ENCODE data around the gene RGS8. TPM values are rescaled to one million over a fixed set of nuclear protein-coding genes. Genes with fewer than 3 reads are reported as not detected.

The RGS8 gene
- total RNA-seq, 6 experiments from 2014 or later: not detected

- H3K27me3 ChIP-seq: no peaks in the 10 kb centered on the region
- H3K4me3 ChIP-seq: no peak overlapping the region
- DNase-seq (peak; percentile 33 to 84 (median 69)), ATAC-seq (peak; percentile 95 to 99 (median 98))
- H3K4me1 ChIP-seq: peaks cover 0 to 5% (median 0%) of the 10 kb centered on the region in 4 donors
- no peak for TF ChIP-seq POLR2A (IDR thresholded peaks at IDR 0.05)
- TF ChIP-seq, protein P1, sequence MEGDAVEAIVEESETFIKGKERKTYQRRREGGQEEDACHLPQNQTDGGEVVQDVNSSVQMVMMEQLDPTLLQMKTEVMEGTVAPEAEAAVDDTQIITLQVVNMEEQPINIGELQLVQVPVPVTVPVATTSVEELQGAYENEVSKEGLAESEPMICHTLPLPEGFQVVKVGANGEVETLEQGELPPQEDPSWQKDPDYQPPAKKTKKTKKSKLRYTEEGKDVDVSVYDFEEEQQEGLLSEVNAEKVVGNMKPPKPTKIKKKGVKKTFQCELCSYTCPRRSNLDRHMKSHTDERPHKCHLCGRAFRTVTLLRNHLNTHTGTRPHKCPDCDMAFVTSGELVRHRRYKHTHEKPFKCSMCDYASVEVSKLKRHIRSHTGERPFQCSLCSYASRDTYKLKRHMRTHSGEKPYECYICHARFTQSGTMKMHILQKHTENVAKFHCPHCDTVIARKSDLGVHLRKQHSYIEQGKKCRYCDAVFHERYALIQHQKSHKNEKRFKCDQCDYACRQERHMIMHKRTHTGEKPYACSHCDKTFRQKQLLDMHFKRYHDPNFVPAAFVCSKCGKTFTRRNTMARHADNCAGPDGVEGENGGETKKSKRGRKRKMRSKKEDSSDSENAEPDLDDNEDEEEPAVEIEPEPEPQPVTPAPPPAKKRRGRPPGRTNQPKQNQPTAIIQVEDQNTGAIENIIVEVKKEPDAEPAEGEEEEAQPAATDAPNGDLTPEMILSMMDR (IDR thresholded peaks at IDR 0.05): no peak
- 15% methylated on average over 1 of the region's 1 CpG for WGBS (ENCODE audit: insufficient coverage, low coverage, low lambda C conversion rate, missing lambda C conversion rate)
- intact Hi-C loops (cut with DNase I): no loop called here
- no peaks in the 10 kb centered on the region for H3K36me3 ChIP-seq
- no peak overlapping the region for H3K27ac ChIP-seq
- no peaks in the 10 kb centered on the region for H3K9me3 ChIP-seq
Measured at GRCh38 chr1:182707122-182707521, 22.7 kb upstream of the RGS8 start.

DNA sequence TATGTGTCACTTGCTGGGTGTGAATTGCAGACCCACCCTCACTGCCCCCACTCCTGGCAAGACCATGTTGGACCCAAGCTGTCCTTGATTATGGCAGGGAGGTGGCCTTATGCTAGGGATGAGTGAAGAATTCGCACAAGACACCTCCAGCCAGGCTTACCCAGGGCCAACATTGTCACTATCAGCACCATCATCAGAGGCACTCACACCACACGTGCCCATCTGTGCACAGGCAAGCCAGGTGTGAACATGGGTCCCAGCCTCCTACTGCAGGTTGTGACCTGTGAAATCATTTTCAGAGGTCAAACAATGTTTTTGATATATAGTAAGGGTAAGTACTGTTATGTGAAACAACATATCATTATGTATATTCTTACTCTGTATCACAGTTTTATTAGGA is 20.3 kb upstream of the RGS8 start:
- no peak for DNase-seq
- no peak overlapping the region for H3K4me3 ChIP-seq
- H3K36me3 ChIP-seq: no peaks in the 10 kb centered on the region
- peaks cover 0 to 5% (median 0%) of the 10 kb centered on the region in 4 donors for H3K4me1 ChIP-seq
- 92% methylated on average over 2 of the region's 2 CpGs for WGBS (ENCODE audit: insufficient coverage, low coverage, low lambda C conversion rate, missing lambda C conversion rate)
- intact Hi-C loops (cut with DNase I): no loop called here
- ATAC-seq: no peak
- no peaks in the 10 kb centered on the region for H3K27me3 ChIP-seq
- H3K9me3 ChIP-seq: no peaks in the 10 kb centered on the region
- H3K27ac ChIP-seq: no peak overlapping the region
- TF ChIP-seq POLR2A (IDR thresholded peaks at IDR 0.05): no peak
- TF ChIP-seq, protein P1 (IDR thresholded peaks at IDR 0.05): no peak

DNA sequence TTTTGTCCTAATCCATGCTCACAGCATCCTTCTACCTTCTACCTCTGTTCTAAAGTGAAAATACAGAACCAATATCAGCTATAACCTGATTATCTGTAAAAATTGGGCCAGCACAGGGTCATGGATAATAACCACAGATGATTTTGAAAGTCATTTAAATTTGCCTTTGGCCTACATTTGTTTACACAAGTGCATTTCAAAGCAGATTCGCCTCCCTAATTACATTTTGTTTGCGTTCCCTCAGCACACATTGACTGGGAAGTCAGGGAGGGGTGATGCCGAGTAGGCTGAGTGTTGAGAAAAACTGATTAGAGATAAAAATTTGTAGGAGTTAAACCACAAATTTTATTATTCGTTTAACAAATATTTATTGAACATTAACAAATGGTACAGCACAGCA is 19.2 kb upstream of the RGS8 start:
- ATAC-seq: no peak
- no peaks in the 10 kb centered on the region for H3K27me3 ChIP-seq
- H3K27ac ChIP-seq: no peak overlapping the region
- WGBS (ENCODE audit: insufficient coverage, low coverage, low lambda C conversion rate, missing lambda C conversion rate): 21% methylated on average over 4 of the region's 4 CpGs
- intact Hi-C loops (cut with DNase I): no loop called here
- H3K9me3 ChIP-seq: no peaks in the 10 kb centered on the region
- DNase-seq: no peak
- H3K36me3 ChIP-seq: no peaks in the 10 kb centered on the region
- no peak for TF ChIP-seq POLR2A (IDR thresholded peaks at IDR 0.05)
- H3K4me3 ChIP-seq: no peak overlapping the region
- H3K4me1 ChIP-seq: peaks cover 0 to 5% (median 0%) of the 10 kb centered on the region in 4 donors

DNA sequence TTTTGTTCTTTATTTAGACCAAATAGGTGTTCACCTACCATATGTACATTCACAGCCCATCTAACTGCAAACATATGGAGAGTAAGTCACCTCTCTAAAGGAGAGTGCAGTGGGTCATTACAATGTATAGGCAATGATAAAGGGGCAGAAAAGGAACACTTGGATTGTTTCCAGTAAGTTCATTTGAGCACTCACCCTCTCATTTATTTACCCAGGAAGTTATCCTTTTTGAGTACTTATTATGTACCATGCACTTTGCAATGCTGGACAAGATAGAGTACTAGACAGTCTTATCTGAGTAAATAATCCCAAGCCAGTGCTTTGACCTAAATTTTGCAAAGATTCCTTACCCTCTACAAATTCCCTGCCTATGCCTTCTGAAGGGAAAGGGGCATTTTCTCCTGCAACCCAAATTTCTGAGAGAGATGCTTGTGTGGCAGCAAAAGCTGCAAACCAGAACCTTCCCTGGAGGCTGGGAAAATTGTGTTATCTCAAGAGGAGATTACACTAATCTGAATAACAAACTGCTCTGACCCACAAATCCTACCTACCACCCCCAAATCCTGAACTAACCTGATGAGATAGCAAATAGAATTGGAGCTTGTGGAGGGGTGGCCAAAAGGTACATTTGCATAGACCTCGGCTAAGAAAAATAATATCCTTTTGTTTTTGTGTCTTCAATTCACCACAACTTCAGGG is 18.6 kb upstream of the RGS8 start:
- H3K4me1 ChIP-seq: peaks cover 0 to 5% (median 0%) of the 10 kb centered on the region in 4 donors
- no peak overlapping the region for H3K4me3 ChIP-seq
- no peaks in the 10 kb centered on the region for H3K9me3 ChIP-seq
- intact Hi-C loops (cut with DNase I): no loop called here
- WGBS (ENCODE audit: insufficient coverage, low coverage, low lambda C conversion rate, missing lambda C conversion rate): 20% methylated on average over 1 of the region's 1 CpG
- TF ChIP-seq, protein P1 (IDR thresholded peaks at IDR 0.05): no peak
- TF ChIP-seq POLR2A (IDR thresholded peaks at IDR 0.05): no peak
- H3K27ac ChIP-seq: no peak overlapping the region
- no peaks in the 10 kb centered on the region for H3K27me3 ChIP-seq
- DNase-seq: no peak
- no peaks in the 10 kb centered on the region for H3K36me3 ChIP-seq
- no peak for ATAC-seq

GRCh38 chr1:182700351-182700709 is 15.9 kb upstream of the RGS8 start:
- no peak overlapping the region for H3K4me3 ChIP-seq
- H3K27me3 ChIP-seq: no peaks in the 10 kb centered on the region
- H3K36me3 ChIP-seq: no peaks in the 10 kb centered on the region
- WGBS (ENCODE audit: insufficient coverage, low coverage, low lambda C conversion rate, missing lambda C conversion rate): 66% methylated on average over 9 of the region's 9 CpGs
- no peaks in the 10 kb centered on the region for H3K9me3 ChIP-seq
- no peak for TF ChIP-seq POLR2A (IDR thresholded peaks at IDR 0.05)
- TF ChIP-seq, protein P1 (IDR thresholded peaks at IDR 0.05): no peak
- no peak overlapping the region for H3K27ac ChIP-seq
- no peaks in the 10 kb centered on the region for H3K4me1 ChIP-seq
- no peak for DNase-seq
- no peak for ATAC-seq
- intact Hi-C loops (cut with DNase I): no loop called here
